ENCODE measurements around the gene KHNYN. TPM values are rescaled to one million over a fixed set of nuclear protein-coding genes. Genes with fewer than 3 reads are reported as not detected.

The KHNYN gene
- total RNA-seq, 1 donor from 2014 or later = 38.1 TPM

DNA sequence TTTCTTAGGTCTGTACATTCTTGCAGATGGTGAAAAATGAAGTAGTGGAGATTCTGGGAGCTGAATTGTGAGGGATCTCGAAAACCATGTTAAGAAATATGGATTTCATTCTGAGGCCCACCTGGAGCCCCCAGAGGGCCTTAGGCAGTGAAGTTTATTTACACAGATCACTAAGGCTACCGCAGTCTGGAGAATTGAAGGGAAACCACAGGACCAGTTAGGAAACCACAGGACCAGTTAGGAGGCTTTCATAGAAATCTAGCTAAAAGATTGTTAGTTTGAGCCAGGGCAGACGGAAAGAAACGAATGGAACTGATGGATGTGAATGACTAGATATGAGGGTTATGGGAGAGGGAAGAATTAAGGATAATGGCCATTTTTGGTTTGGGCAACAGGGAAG is 7.5 kb upstream of the KHNYN start:
- Histone ChIP-seq H3K4me1 (ENCODE audit: control insufficient read depth in 3 of 3, insufficient read depth in 3 of 3, low read length in 3 of 3) (peaks cover 0 to 3% (median 2%) of the 10 kb centered on the region in 3 donors), H3K36me3 (ENCODE audit: control insufficient read depth in 3 of 3, insufficient read depth in 3 of 3, low read length in 3 of 3) (no peaks in the 10 kb centered on the region), H3K27me3 (ENCODE audit: control insufficient read depth in 3 of 3, insufficient read depth in 3 of 3, low read length in 3 of 3) (peaks cover 0 to 6% (median 2%) of the 10 kb centered on the region in 3 donors), H3K9ac (ENCODE audit: low read depth in 1 of 3, low read length in 3 of 3) (no peak overlapping the region), H3K4me3 (ENCODE audit: low read length in 3 of 3) (no peak overlapping the region), H3K9me3 (ENCODE audit: control insufficient read depth in 3 of 3, low read length in 3 of 3) (no peaks in the 10 kb centered on the region), H3K27ac (ENCODE audit: low read depth, low read length) (no peak overlapping the region)

DNA sequence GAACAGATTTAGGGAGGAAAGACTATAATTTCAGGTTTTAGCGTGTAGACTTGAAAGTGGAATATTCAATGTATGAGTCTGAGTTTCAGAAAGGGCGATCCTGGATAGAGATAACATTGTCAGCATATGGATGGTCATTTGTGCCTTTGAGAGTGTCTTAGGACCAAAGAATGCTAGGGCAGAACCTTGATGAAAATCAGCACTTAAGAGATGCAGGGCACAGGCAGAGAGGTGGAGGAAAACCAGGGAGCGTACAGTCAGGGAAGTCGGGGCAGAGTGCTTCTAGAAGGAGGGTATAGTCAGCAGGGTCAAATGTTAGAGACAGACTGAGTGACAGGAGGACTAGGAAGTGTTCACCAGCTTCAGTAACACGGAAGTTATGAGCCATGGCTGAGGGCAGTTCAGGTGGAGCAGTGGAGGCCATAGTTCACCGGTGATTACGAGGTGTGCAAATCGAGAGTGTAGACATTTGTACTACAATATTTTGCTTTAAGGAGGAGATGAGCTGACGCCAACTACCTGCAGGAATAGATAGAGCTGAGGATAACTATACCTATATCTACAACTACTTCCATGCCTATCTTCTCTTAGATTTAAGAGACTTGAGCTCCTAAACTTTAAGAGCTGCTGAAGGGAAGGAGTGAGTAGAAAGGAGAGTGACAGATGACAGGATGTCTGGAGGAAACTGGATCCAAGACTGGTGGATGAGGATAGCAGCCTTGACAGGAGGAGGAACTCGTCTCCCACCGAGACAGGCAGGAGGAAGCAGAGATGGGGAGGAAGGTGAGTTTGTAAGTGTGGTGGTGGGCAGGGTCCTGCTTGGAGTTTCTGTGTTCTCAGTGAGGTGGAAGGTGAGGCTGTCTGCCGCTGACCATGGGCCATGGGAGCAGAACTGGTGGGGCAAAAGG is 6.8 kb upstream of the KHNYN start:
- H3K4me1 ChIP-seq (ENCODE audit: control insufficient read depth in 3 of 3, insufficient read depth in 3 of 3, low read length in 3 of 3) = peaks cover 0 to 3% (median 2%) of the 10 kb centered on the region in 3 donors
- no peak overlapping the region for H3K27ac ChIP-seq (ENCODE audit: low read depth, low read length)
- H3K36me3 ChIP-seq (ENCODE audit: control insufficient read depth in 3 of 3, insufficient read depth in 3 of 3, low read length in 3 of 3) = no peaks in the 10 kb centered on the region
- H3K4me3 ChIP-seq (ENCODE audit: low read length in 3 of 3) = no peak overlapping the region
- no peaks in the 10 kb centered on the region for H3K9me3 ChIP-seq (ENCODE audit: control insufficient read depth in 3 of 3, low read length in 3 of 3)
- H3K27me3 ChIP-seq (ENCODE audit: control insufficient read depth in 3 of 3, insufficient read depth in 3 of 3, low read length in 3 of 3) = peaks cover 0 to 6% (median 2%) of the 10 kb centered on the region in 3 donors
- H3K9ac ChIP-seq (ENCODE audit: low read depth in 1 of 3, low read length in 3 of 3) = no peak overlapping the region

DNA sequence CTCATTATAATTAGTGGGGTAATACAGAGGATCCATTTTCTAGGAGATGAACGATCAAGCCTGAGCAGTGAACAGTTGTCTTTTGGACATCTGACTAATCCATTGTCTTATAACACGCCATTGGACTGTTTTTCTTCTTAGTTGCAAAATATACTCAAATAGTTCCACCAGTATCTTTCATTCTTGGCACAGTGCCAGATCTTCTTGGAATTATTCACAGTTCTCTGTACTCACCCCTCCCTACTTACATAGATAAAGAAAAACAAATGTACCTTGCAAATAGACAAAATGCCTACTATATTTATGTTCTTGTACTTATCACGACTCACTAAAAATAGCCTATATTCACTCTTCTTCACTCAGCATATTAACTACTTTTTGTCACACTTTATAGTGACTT is 4.0 kb upstream of the KHNYN start:
- H3K9ac ChIP-seq (ENCODE audit: low read depth in 1 of 3, low read length in 3 of 3) = no peak overlapping the region

DNA sequence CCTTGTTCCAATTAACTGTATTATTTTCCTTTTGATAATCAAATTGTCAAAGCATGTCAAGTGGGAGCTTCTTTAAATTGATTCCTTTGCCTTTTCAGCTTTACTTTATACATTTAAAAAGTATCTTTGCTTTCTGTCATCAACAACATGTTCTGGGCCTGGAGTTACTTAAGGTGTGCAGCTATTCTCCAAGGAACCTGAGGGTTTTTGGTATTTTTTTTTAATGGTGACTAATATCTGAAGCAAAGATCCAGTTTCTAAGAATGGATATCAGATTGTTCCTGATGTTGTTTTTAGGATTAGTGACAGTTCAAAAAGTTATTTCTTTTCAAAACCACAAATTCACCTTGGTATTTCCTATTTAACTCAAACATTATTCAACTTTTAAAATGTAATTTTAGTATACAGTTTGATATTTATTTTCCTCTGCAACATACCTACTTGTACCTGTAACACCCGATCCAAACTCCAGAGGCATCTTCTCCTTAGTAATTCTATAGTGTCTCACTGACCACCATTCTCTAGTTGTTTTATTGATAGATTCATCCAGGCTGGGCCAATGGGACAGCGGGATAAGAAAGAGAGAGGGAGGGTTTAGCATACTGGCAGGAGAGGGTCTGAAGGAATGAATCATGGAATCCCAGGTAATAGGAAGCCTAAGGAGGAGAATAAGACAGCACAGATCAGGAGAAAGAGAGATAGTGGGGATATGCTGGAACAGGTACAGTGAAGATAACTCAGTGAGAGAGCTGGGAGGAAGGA is 3.4 kb upstream of the KHNYN start:
- Histone ChIP-seq H3K27me3 (ENCODE audit: control insufficient read depth in 3 of 3, insufficient read depth in 3 of 3, low read length in 3 of 3) (no peaks in the 10 kb centered on the region), H3K9me3 (ENCODE audit: control insufficient read depth in 3 of 3, low read length in 3 of 3) (no peaks in the 10 kb centered on the region), H3K9ac (ENCODE audit: low read depth in 1 of 3, low read length in 3 of 3) (no peak overlapping the region), H3K4me3 (ENCODE audit: low read length in 3 of 3) (no peak overlapping the region), H3K4me1 (ENCODE audit: control insufficient read depth in 3 of 3, insufficient read depth in 3 of 3, low read length in 3 of 3) (peaks cover 15 to 17% (median 17%) of the 10 kb centered on the region in 3 donors), H3K27ac (ENCODE audit: low read depth, low read length) (no peak overlapping the region), H3K36me3 (ENCODE audit: control insufficient read depth in 3 of 3, insufficient read depth in 3 of 3, low read length in 3 of 3) (peaks cover 0 to 3% (median 3%) of the 10 kb centered on the region in 3 donors)

More for the DNA sequence above, 4.0 kb upstream of the KHNYN start:
- Histone ChIP-seq H3K27me3 (ENCODE audit: control insufficient read depth in 3 of 3, insufficient read depth in 3 of 3, low read length in 3 of 3) (no peaks in the 10 kb centered on the region), H3K4me1 (ENCODE audit: control insufficient read depth in 3 of 3, insufficient read depth in 3 of 3, low read length in 3 of 3) (peaks cover 9 to 11% (median 10%) of the 10 kb centered on the region in 3 donors), H3K36me3 (ENCODE audit: control insufficient read depth in 3 of 3, insufficient read depth in 3 of 3, low read length in 3 of 3) (no peaks in the 10 kb centered on the region), H3K27ac (ENCODE audit: low read depth, low read length) (peak overlapping the region; percentile 37), H3K9me3 (ENCODE audit: control insufficient read depth in 3 of 3, low read length in 3 of 3) (no peaks in the 10 kb centered on the region), H3K4me3 (ENCODE audit: low read length in 3 of 3) (no peak overlapping the region)

DNA sequence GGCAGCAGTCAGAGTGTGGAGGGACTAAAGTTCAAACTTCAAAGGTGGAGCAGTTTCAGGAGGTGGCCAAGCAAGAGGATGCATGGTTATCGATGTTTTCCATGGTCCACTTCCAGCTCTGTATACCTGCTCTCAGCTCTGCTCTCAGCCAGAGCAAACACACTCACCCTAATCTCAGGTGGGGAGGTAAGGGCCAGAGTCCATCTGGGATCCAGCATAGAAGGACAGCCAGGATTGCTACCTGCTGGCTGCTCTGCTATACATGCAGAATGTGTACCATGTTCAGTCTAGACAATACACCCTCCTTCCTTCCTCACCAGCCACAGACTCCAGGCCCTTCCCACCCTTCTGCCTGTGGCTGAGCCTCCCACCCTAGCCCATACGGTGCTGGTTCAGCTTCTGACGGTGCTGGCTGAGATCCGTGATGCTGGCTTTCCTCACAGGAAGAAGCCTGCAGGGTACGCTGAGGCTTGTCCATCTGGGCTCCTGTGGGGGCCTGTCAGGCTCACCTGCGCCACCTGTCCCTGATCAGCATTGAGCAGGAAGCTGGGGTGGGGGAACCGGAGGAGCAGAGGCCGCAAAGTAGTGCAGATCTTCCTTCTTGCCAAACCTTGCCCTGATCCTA is 2.7 kb upstream of the KHNYN start:
- Histone ChIP-seq H3K27ac (ENCODE audit: low read depth, low read length) (no peak overlapping the region), H3K9me3 (ENCODE audit: control insufficient read depth in 3 of 3, low read length in 3 of 3) (no peaks in the 10 kb centered on the region), H3K4me3 (ENCODE audit: low read length in 3 of 3) (no peak overlapping the region), H3K9ac (ENCODE audit: low read depth in 1 of 3, low read length in 3 of 3) (peak overlapping the region in 1 of 3 donors; percentile 3), H3K27me3 (ENCODE audit: control insufficient read depth in 3 of 3, insufficient read depth in 3 of 3, low read length in 3 of 3) (no peaks in the 10 kb centered on the region), H3K36me3 (ENCODE audit: control insufficient read depth in 3 of 3, insufficient read depth in 3 of 3, low read length in 3 of 3) (peaks cover 4 to 10% (median 5%) of the 10 kb centered on the region in 3 donors), H3K4me1 (ENCODE audit: control insufficient read depth in 3 of 3, insufficient read depth in 3 of 3, low read length in 3 of 3) (peaks cover 22 to 24% (median 23%) of the 10 kb centered on the region in 3 donors)

DNA sequence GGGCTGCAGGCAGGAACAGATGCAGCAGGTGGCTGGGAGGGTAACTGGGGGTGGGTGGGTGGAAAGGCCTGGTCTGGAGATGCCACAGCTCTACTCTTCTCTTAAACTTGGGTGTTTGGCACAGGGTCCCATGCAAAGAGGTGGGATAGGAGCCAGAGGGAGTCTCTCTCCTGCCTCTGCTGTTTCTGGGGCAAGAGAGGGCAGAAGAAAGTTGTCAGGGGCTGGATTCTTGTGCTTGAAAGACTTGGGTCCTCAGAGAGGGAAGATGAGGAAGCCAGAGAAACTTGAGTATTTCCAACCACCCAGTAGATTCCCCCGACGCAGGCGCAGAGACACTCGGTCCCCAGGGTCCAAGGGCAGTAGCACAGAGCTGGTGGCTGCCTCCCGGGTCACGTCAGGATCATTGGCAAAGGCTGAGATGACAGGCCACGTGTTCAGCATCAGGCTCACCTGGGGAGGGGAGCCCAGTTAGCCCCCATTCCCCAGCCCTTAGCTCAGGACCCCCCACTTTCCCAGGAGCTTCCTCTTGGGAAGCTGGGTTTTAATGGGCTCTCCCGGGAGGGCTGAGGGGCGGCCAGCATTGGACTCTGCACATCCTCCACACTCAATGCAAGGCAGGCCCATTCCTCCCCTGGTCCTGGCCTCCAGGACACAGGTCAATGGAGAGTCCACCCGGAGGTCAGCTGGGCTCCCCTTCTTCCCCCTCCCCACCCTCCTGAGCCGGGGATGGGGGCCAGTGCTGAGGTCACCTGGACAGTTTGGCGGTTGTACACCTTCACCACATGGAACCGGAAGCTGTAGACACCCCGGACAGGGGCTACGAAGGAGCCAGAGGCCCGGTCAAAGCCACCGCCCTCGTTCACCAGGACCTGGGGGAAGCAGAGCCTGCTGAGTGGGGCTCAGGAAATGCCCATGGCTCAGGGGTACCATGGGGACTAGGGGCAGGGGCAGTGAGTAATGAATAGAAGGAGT is 1.9 kb upstream of the KHNYN start:
- H3K27ac ChIP-seq (ENCODE audit: low read depth, low read length) = no peak overlapping the region
- no peaks in the 10 kb centered on the region for H3K27me3 ChIP-seq (ENCODE audit: control insufficient read depth in 3 of 3, insufficient read depth in 3 of 3, low read length in 3 of 3)
- peak overlapping the region in 1 of 3 donors; percentile 8 for H3K9ac ChIP-seq (ENCODE audit: low read depth in 1 of 3, low read length in 3 of 3)
- H3K9me3 ChIP-seq (ENCODE audit: control insufficient read depth in 3 of 3, low read length in 3 of 3) = no peaks in the 10 kb centered on the region
- H3K4me1 ChIP-seq (ENCODE audit: control insufficient read depth in 3 of 3, insufficient read depth in 3 of 3, low read length in 3 of 3) = peaks cover 28 to 32% (median 30%) of the 10 kb centered on the region in 3 donors
- peaks cover 11 to 17% (median 13%) of the 10 kb centered on the region in 3 donors for H3K36me3 ChIP-seq (ENCODE audit: control insufficient read depth in 3 of 3, insufficient read depth in 3 of 3, low read length in 3 of 3)
- H3K4me3 ChIP-seq (ENCODE audit: low read length in 3 of 3) = no peak overlapping the region

GRCh38 chr14:24428628-24429394 is 943 bp upstream of the KHNYN start:
- Histone ChIP-seq H3K4me1 (ENCODE audit: control insufficient read depth in 3 of 3, insufficient read depth in 3 of 3, low read length in 3 of 3) (peaks cover 28 to 33% (median 30%) of the 10 kb centered on the region in 3 donors), H3K27me3 (ENCODE audit: control insufficient read depth in 3 of 3, insufficient read depth in 3 of 3, low read length in 3 of 3) (no peaks in the 10 kb centered on the region), H3K27ac (ENCODE audit: low read depth, low read length) (peak overlapping the region; percentile 95), H3K9ac (ENCODE audit: low read depth in 1 of 3, low read length in 3 of 3) (peak overlapping the region; percentile 90 to 95 (median 90)), H3K36me3 (ENCODE audit: control insufficient read depth in 3 of 3, insufficient read depth in 3 of 3, low read length in 3 of 3) (peaks cover 19 to 26% (median 21%) of the 10 kb centered on the region in 3 donors), H3K9me3 (ENCODE audit: control insufficient read depth in 3 of 3, low read length in 3 of 3) (no peaks in the 10 kb centered on the region), H3K4me3 (ENCODE audit: low read length in 3 of 3) (peak overlapping the region; percentile 76 to 91 (median 79))

- Histone ChIP-seq H3K36me3 (ENCODE audit: control insufficient read depth in 3 of 3, insufficient read depth in 3 of 3, low read length in 3 of 3) (peaks cover 19 to 34% (median 28%) of the 10 kb centered on the region in 3 donors), H3K9ac (ENCODE audit: low read depth in 1 of 3, low read length in 3 of 3) (peak overlapping the region; percentile 90 to 95 (median 90)), H3K4me3 (ENCODE audit: low read length in 3 of 3) (peak overlapping the region; percentile 79 to 95 (median 91)), H3K27me3 (ENCODE audit: control insufficient read depth in 3 of 3, insufficient read depth in 3 of 3, low read length in 3 of 3) (no peaks in the 10 kb centered on the region), H3K4me1 (ENCODE audit: control insufficient read depth in 3 of 3, insufficient read depth in 3 of 3, low read length in 3 of 3) (peaks cover 28 to 35% (median 30%) of the 10 kb centered on the region in 3 donors), H3K27ac (ENCODE audit: low read depth, low read length) (peak overlapping the region; percentile 95), H3K9me3 (ENCODE audit: control insufficient read depth in 3 of 3, low read length in 3 of 3) (no peaks in the 10 kb centered on the region)
These were observed 458 bp downstream of the KHNYN start for GRCh38 chr14:24430143-24430681.
